Heart right ventricle (tissue), 16 donors: ENCODE measurements around the gene PRKAA2. TPM values are rescaled to one million over a fixed set of nuclear protein-coding genes. Genes with fewer than 3 reads are reported as not detected.
A peak's percentile ranks its signal among the peaks of the same experiment; 100 is the strongest.

Experiments
- ATAC-seq, 8 donors: fragments of 200-7000 bp; cut with Tn5 transposase; one replicate each; pipeline ENCODE4 v1.9.1; 2020; ENCODE audit warnings: mild to moderate bottlenecking in 8 of 8, moderate library complexity in 8 of 8, moderate number of reproducible peaks in 1 of 8
- DNase-seq, 2 donors: peaks; one replicate each; pipeline ENCODE4 v3.0.0-alpha.2; 2020
- H3K27ac ChIP-seq, 10 donors: fragments of 200-600 bp; sonication (generic) in 2 of 10; one replicate each; pipeline versions ENCODE4 v1.5.0 to v1.8.0; 2020 to 2022; ENCODE audit warnings: mild to moderate bottlenecking in 3 of 10
- H3K27me3 ChIP-seq, 7 donors: fragments of 200-600 bp; one replicate each; pipeline ENCODE4 v1.8.0; 2021 to 2022; ENCODE audit warnings: mild to moderate bottlenecking in 2 of 7
- H3K36me3 ChIP-seq, 9 donors: fragments of 200-600 bp; sonication (generic) in 1 of 9; one replicate each; pipeline versions ENCODE4 v1.5.0 to v1.8.0; 2020 to 2022; ENCODE audit warnings: mild to moderate bottlenecking in 2 of 9
- H3K4me1 ChIP-seq, 9 donors: fragments of 200-600 bp; sonication (generic) in 1 of 9; one replicate each; pipeline versions ENCODE4 v1.5.0 to v1.8.0; 2020 to 2022; ENCODE audit warnings: mild to moderate bottlenecking in 4 of 9
- H3K4me3 ChIP-seq, 10 donors: fragments of 200-600 bp; sonication (generic) in 2 of 10; one replicate each; pipeline versions ENCODE4 v1.5.0 to v1.8.0; 2020 to 2022; ENCODE audit warnings: mild to moderate bottlenecking in 7 of 10, moderate library complexity in 2 of 10
- H3K9me3 ChIP-seq, 11 donors: fragments of 200-600 bp in 10 of 11; sonication (generic) in 2 of 11; one replicate each; pipeline versions ENCODE4 v1.5.0 to v1.8.0; 2013 to 2022; ENCODE audit warnings: mild to moderate bottlenecking in 2 of 11, control low read depth in 1 of 11, moderate library complexity in 1 of 11
- WGBS, 2 donors: extraction: QIAGEN DNeasy Blood & Tissue Kit; methylation state at CpG; one replicate each; pipeline ENCODE4 v1.1.7; 2013; ENCODE audit warnings: inconsistent platforms in 1 of 2; 5-methylcytosine and 5-hydroxymethylcytosine counted together
- intact Hi-C, 10 donors: fragments of 100-400 bp; cut with DNase I; formaldehyde crosslinking; loops; one replicate each; pipeline versions ENCODE4 v1.11.1 to v1.14.2; 2022
- polyA plus RNA-seq, 2 donors: library from polyadenylated mRNA; stranded (reverse); fragments of 200-250 nt; gene quantifications; one replicate each; pipeline ENCODE4 v1.2.3, GENCODE V29; 2013
- total RNA-seq, 10 donors: library from RNA; stranded (reverse); fragmentation: NEBNext Ultra II Directional in 3 of 10; extraction: Animal tissue kit (Norgen Biotek cat#: 25700) in 3 of 10; gene quantifications; one replicate each; pipeline versions ENCODE4 v1.2.1 to v1.2.4, GENCODE V29; 2021 to 2023
- TF ChIP-seq, protein P1 (sequence below), 9 donors: fragments of 200-600 bp; sonication (generic) in 2 of 9; IDR thresholded peaks; one replicate each; pipeline versions ENCODE4 v1.5.0 to v1.8.0; 2021 to 2022; ENCODE audit warnings: antibody characterized with exemption in 9 of 9, mild to moderate bottlenecking in 5 of 9, moderate library complexity in 1 of 9
- donor health status: Arrhythmogenic right ventricular cardiomyopathy.
- donor health status: ischemic (EF 13 %, LVEDD 7.1; RV severe dilation, severe dysfunction).
- donor health status: healthy with polysubstance abuse.
- donor health status: DM: no; HTN: yes; CAD: no.
- donor health status: DM: no; HTN: no; CAD: no.
- donor health status: ischemic (EF 25% LVEDD 6.9; RV normal size, moderate dysfunction).
- donor health status: ischemic (EF 25% LVEDD 5.7; RV mildly dilated, moderate dysfunction).
- donor health status: healthy.
- donor health status: DM: yes; HTN: yes; CAD: no.
- donor health status: Ischemic cardiomyopathy.
- donor health status: ischemic (EF 35%, LVEDD 5.7; RV mildly dilated, moderate dysfunction).
- donor health status: nonischemic (EF 11% LVEDD 7.7; RV severe dilation, severe dysfunction).
- donor health status: DM: yes; HTN: yes; CAD: no.
- donor health status: PGD.
- donor health status: ischemic (EF 29% LVEDD 5.4; RV normal size, mild dysfunction).
- donor health status: nonischemic (EF 23%, LVEDD 6.1; RV moderate dilation, normal function).

Gene PRKAA2
- total and polyA plus RNA-seq, 12 donors, result 8.0 to 166 (median 124) TPM

DNA sequence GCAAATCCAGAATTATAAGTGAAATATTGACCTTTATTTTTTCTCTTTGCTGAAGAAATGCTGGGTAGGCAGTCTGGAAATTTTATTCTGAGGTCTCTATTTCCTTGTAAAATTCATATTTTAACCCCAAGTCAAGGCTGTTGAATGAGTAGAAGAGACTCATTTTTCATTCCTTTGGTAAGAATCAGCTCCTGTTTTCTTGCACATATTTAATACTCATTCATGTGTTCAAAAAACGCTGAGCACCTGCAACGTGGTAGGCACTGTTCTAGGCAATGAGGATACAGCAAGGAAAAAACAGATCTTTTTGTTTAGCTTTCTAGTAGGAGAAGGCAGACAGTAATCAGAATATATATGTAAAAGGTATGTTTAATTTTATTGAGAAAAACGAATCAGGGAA is 1.5 kb downstream of the PRKAA2 start:
- H3K36me3 ChIP-seq, result no peaks in the 10 kb centered on the region
- peak overlapping the region; percentile 76 to 91 (median 88) for H3K27ac ChIP-seq
- H3K9me3 ChIP-seq, result no peaks in the 10 kb centered on the region
- intact Hi-C loops, result loop anchor here in 4 of 10 donors (5.0 to 10.0 kb wide), 4 partner anchors 41 to 168 kb away; partner anchors contain the start of gene FYB2 (in 2 of the 4)
- H3K4me3 ChIP-seq, result peak overlapping the region; percentile 5 to 80 (median 62)
- peaks cover 0 to 60% (median 0%) of the 10 kb centered on the region in 7 donors for H3K27me3 ChIP-seq
- H3K4me1 ChIP-seq, result peaks cover 0 to 13% (median 9%) of the 10 kb centered on the region in 9 donors
- no peak for DNase-seq
- peak in 3 of 8 donors; percentile 21 to 39 (median 33) for ATAC-seq
- 40 to 57% methylated on average over 3 of the region's 3 CpGs for WGBS, 2 donors
- TF ChIP-seq, protein P1, sequence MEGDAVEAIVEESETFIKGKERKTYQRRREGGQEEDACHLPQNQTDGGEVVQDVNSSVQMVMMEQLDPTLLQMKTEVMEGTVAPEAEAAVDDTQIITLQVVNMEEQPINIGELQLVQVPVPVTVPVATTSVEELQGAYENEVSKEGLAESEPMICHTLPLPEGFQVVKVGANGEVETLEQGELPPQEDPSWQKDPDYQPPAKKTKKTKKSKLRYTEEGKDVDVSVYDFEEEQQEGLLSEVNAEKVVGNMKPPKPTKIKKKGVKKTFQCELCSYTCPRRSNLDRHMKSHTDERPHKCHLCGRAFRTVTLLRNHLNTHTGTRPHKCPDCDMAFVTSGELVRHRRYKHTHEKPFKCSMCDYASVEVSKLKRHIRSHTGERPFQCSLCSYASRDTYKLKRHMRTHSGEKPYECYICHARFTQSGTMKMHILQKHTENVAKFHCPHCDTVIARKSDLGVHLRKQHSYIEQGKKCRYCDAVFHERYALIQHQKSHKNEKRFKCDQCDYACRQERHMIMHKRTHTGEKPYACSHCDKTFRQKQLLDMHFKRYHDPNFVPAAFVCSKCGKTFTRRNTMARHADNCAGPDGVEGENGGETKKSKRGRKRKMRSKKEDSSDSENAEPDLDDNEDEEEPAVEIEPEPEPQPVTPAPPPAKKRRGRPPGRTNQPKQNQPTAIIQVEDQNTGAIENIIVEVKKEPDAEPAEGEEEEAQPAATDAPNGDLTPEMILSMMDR (IDR thresholded peaks at IDR 0.05), result no peak

- intact Hi-C loops, result loop anchor here in 4 of 10 donors (5.0 to 10.0 kb wide), 4 partner anchors 40 to 168 kb away; partner anchors contain the start of gene FYB2 (in 2 of the 4)
Measured at GRCh38 chr1:56647106-56647505, 2.0 kb downstream of the PRKAA2 start.

GRCh38 chr1:56648546-56648945 is 3.4 kb downstream of the PRKAA2 start:
- 72 to 83% methylated on average over 4 of the region's 4 CpGs for WGBS, 2 donors
- intact Hi-C loops, result loop anchor here in 4 of 10 donors (5.0 to 10.0 kb wide), 4 partner anchors 39 to 166 kb away; partner anchors contain the start of gene FYB2 (in 2 of the 4)
- peaks cover 0 to 43% (median 0%) of the 10 kb centered on the region in 7 donors for H3K27me3 ChIP-seq
- peak overlapping the region in 1 of 10 donors; percentile 91 for H3K27ac ChIP-seq
- no peak overlapping the region for H3K4me3 ChIP-seq
- ATAC-seq, result no peak
- TF ChIP-seq, protein P1 (IDR thresholded peaks at IDR 0.05), result no peak
- H3K9me3 ChIP-seq, result no peaks in the 10 kb centered on the region
- no peaks in the 10 kb centered on the region for H3K36me3 ChIP-seq
- DNase-seq, result no peak
- H3K4me1 ChIP-seq, result peaks cover 0 to 16% (median 9%) of the 10 kb centered on the region in 9 donors

More at GRCh38 chr1:56647106-56647505, 2.0 kb downstream of the PRKAA2 start:
- Histone ChIP-seq H3K4me1 (peaks cover 0 to 13% (median 9%) of the 10 kb centered on the region in 9 donors), H3K27ac (peak overlapping the region; percentile 33 to 91 (median 88)), H3K27me3 (peaks cover 0 to 58% (median 0%) of the 10 kb centered on the region in 7 donors), H3K36me3 (no peaks in the 10 kb centered on the region), H3K4me3 (peak overlapping the region in 9 of 10 donors; percentile 5 to 80 (median 63)), H3K9me3 (no peaks in the 10 kb centered on the region)
- 61 to 64% methylated on average over 1 of the region's 1 CpG for WGBS, 2 donors
- ATAC-seq, result no peak
- no peak for DNase-seq
- TF ChIP-seq, protein P1 (IDR thresholded peaks at IDR 0.05), result no peak

DNA sequence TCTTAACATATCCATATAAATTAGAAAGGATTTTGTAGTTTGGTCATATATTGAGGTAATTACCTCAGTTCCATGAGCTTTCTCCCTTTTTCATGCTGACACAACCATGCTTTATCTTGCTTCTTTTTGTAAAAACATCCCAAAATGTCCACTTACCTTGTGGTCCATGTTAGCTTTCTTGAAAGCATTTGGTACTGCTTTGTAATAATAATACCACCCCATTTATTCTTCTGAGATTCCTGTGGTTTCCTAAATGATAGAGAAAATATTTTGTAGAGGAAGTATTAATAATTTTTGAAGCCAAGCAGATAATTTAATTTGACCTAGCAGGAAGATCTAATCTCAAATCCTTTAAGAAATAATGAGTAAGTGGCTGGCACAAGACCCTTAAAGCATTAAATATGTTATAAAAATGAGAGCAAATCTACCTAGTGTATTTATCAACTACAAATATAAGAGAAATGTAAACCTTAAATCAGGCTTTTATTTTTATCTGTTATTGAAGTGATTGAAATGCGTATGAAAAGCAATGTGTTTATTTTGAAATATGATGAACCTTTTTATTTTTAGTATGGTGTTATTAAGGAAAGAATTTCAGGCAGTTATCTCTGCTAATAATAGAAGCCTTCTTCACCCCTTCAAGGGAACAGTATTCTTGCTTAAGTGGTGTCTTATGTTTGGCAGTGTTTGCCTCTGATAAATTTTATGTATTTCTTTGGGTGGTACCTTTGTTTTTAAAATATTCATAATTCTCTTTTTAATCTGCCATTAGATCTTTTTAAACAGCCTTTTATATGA is 9.2 kb downstream of the PRKAA2 start:
- peaks cover 0 to 13% (median 0%) of the 10 kb centered on the region in 9 donors for H3K36me3 ChIP-seq
- intact Hi-C loops, result no loop called here
- H3K27ac ChIP-seq, result peak overlapping the region; percentile 57 to 91 (median 82)
- H3K4me1 ChIP-seq, result peaks cover 0 to 12% (median 0%) of the 10 kb centered on the region in 9 donors
- WGBS, 2 donors, result 33 to 41% methylated on average over 1 of the region's 1 CpG
- H3K4me3 ChIP-seq, result peak overlapping the region in 2 of 10 donors; percentile 4 to 17
- no peaks in the 10 kb centered on the region for H3K27me3 ChIP-seq
- H3K9me3 ChIP-seq, result peaks cover 0 to 22% (median 16%) of the 10 kb centered on the region in 11 donors
- ATAC-seq, result peak in 7 of 8 donors; percentile 52 to 92 (median 76)
- no peak for DNase-seq
- TF ChIP-seq, protein P1 (IDR thresholded peaks at IDR 0.05), result no peak
